H9 (cell line): ENCODE measurements around the gene CLECL1. TPM values are rescaled to one million over a fixed set of nuclear protein-coding genes. Genes with fewer than 3 reads are reported as not detected.

ENCODE experiments used
- DNase-seq: peaks from one replicate; pipeline ENCODE4 v3.0.0-alpha.2; 2017
- H2AFZ ChIP-seq: one replicate; pipeline ENCODE4 v1.6.1; 2013; ENCODE audit warnings: mild to moderate bottlenecking, low read length, control low read depth, moderate library complexity
- H2AK5ac ChIP-seq: 2 replicates; pipeline ENCODE4 v1.6.1; 2013; ENCODE audit warnings: low read length, control low read depth, mixed read lengths; ENCODE audit not compliant: insufficient read length
- H2BK120ac ChIP-seq: one replicate; pipeline ENCODE4 v1.6.1; 2013; ENCODE audit warnings: low read depth, mild to moderate bottlenecking, low read length, control low read depth, inconsistent platforms; ENCODE audit not compliant: poor library complexity, severe bottlenecking
- H2BK12ac ChIP-seq: 2 replicates; pipeline ENCODE4 v1.6.1; 2013; ENCODE audit warnings: low read length, control low read depth, mixed read lengths, low read depth; ENCODE audit not compliant: insufficient read length
- H2BK15ac ChIP-seq: 2 replicates; pipeline ENCODE4 v1.6.1; 2013; ENCODE audit warnings: low read depth, low read length, control low read depth
- H2BK20ac ChIP-seq: one replicate; pipeline ENCODE4 v1.6.1; 2013; ENCODE audit warnings: low read depth, mild to moderate bottlenecking, low read length, control low read depth, inconsistent platforms; ENCODE audit not compliant: poor library complexity, severe bottlenecking
- H2BK5ac ChIP-seq: 2 replicates; pipeline ENCODE4 v1.6.1; 2013; ENCODE audit warnings: low read length, control low read depth, mixed read lengths; ENCODE audit not compliant: insufficient read length
- H3K14ac ChIP-seq: 2 replicates; pipeline ENCODE4 v1.6.1; 2013; ENCODE audit warnings: low read length, control low read depth; ENCODE audit not compliant: insufficient read depth
- H3K18ac ChIP-seq: 2 replicates; pipeline ENCODE4 v1.6.1; 2013; ENCODE audit warnings: low read depth, mild to moderate bottlenecking, mixed read lengths, low read length, control low read depth; ENCODE audit not compliant: insufficient read length
- H3K23ac ChIP-seq: 2 replicates; pipeline ENCODE4 v1.6.1; 2013; ENCODE audit warnings: low read length, control low read depth, mixed read lengths, low read depth; ENCODE audit not compliant: insufficient read length
- H3K23me2 ChIP-seq: 2 replicates; pipeline ENCODE4 v1.6.1; 2013; ENCODE audit warnings: low read depth, mild to moderate bottlenecking, mixed read lengths, low read length, control low read depth; ENCODE audit not compliant: insufficient read length, poor library complexity, severe bottlenecking
- H3K27ac ChIP-seq: 2 replicates; pipeline ENCODE4 v1.5.1; 2013; ENCODE audit warnings: low read length, control low read depth, mixed read lengths, low read depth; ENCODE audit not compliant: insufficient read length
- H3K27me3 ChIP-seq: 2 replicates; pipeline ENCODE4 v1.6.1; 2013; ENCODE audit warnings: low read length, control low read depth, inconsistent platforms; ENCODE audit not compliant: insufficient read depth
- H3K4ac ChIP-seq: 2 replicates; pipeline ENCODE4 v1.6.1; 2013; ENCODE audit warnings: low read depth, mild to moderate bottlenecking, control low read depth, inconsistent platforms, low read length, moderate library complexity
- H3K4me1 ChIP-seq: 2 replicates; pipeline ENCODE4 v1.6.1; 2013; ENCODE audit warnings: low read length, control low read depth, inconsistent platforms; ENCODE audit not compliant: insufficient read depth
- H3K4me2 ChIP-seq: 2 replicates; pipeline ENCODE4 v1.6.1; 2013; ENCODE audit warnings: low read length, control low read depth, mixed read lengths; ENCODE audit not compliant: insufficient read length, insufficient read depth
- H3K56ac ChIP-seq: 2 replicates; pipeline ENCODE4 v1.6.1; 2013; ENCODE audit warnings: low read depth, mild to moderate bottlenecking, mixed read lengths, low read length, control low read depth; ENCODE audit not compliant: insufficient read length
- H3K79me1 ChIP-seq: 2 replicates; pipeline ENCODE4 v1.6.1; 2013; ENCODE audit warnings: low read depth, mild to moderate bottlenecking, moderate library complexity, low read length, control low read depth, inconsistent platforms; ENCODE audit not compliant: insufficient read depth, poor library complexity, severe bottlenecking
- H3K79me2 ChIP-seq: 2 replicates; pipeline ENCODE4 v1.6.1; 2013; ENCODE audit warnings: low read length, control low read depth, inconsistent platforms; ENCODE audit not compliant: insufficient read depth
- H3K9ac ChIP-seq: 2 replicates; pipeline ENCODE4 v1.6.1; 2013; ENCODE audit warnings: low read length, control low read depth, mixed read lengths; ENCODE audit not compliant: insufficient read length; ENCODE audit errors: extremely low read depth
- H3K9me3 ChIP-seq: one replicate; pipeline ENCODE4 v1.6.1; 2013; ENCODE audit warnings: low read depth, low read length, inconsistent platforms; ENCODE audit not compliant: control insufficient read depth
- H3T11ph ChIP-seq: one replicate; pipeline ENCODE4 v1.6.1; 2013; ENCODE audit warnings: mild to moderate bottlenecking, low read length, control low read depth, inconsistent platforms
- H4K20me1 ChIP-seq: one replicate; pipeline ENCODE4 v1.6.1; 2013; ENCODE audit not compliant: control insufficient read depth, insufficient read length, insufficient read depth
- H4K5ac ChIP-seq: 2 replicates; pipeline ENCODE4 v1.6.1; 2013; ENCODE audit warnings: low read depth, mild to moderate bottlenecking, mixed read lengths, low read length, control low read depth; ENCODE audit not compliant: insufficient read length
- H4K8ac ChIP-seq: replicated peaks from 2 replicates; pipeline ENCODE4 v1.6.1; 2013; ENCODE audit warnings: low read length, control low read depth, mixed read lengths, low read depth; ENCODE audit not compliant: insufficient read length
- H4K91ac ChIP-seq: 2 replicates; pipeline ENCODE4 v1.6.1; 2013; ENCODE audit warnings: low read depth, mild to moderate bottlenecking, moderate library complexity, mixed read lengths, low read length, control low read depth; ENCODE audit not compliant: insufficient read length
- H3K27ac Mint-ChIP-seq, 3 experiments: 2 replicates in 2 of 3; 3 replicates in 1 of 3; pipeline ENCODE4 v1.8.0; 2020 to 2021; ENCODE audit warnings: mixed read lengths in 3 of 3, mild to moderate bottlenecking in 1 of 3, moderate library complexity in 1 of 3
- H3K27me3 Mint-ChIP-seq: 2 replicates; pipeline ENCODE4 v1.8.0; 2021; ENCODE audit warnings: low read depth, mild to moderate bottlenecking, moderate library complexity, mixed read lengths
- H3K36me3 Mint-ChIP-seq, 3 experiments: 2 replicates in 2 of 3; 3 replicates in 1 of 3; pipeline ENCODE4 v1.8.0; 2020 to 2021; ENCODE audit warnings: low read depth in 3 of 3, mixed read lengths in 3 of 3; ENCODE audit not compliant: insufficient read depth in 1 of 3
- H3K4me1 Mint-ChIP-seq, 2 experiments: 2 replicates each; pipeline ENCODE4 v1.8.0; 2020; ENCODE audit warnings: mixed read lengths in 2 of 2
- H3K4me3 Mint-ChIP-seq, 2 experiments: 2 replicates in 1 of 2; 3 replicates in 1 of 2; pipeline ENCODE4 v1.8.0; 2020 to 2021; ENCODE audit warnings: mild to moderate bottlenecking in 2 of 2, mixed read lengths in 2 of 2, moderate library complexity in 1 of 2
- H3K9me3 Mint-ChIP-seq, 2 experiments: 2 replicates in 1 of 2; 3 replicates in 1 of 2; pipeline ENCODE4 v1.8.0; 2020; ENCODE audit warnings: mild to moderate bottlenecking in 2 of 2, mixed read lengths in 2 of 2, moderate library complexity in 1 of 2
- CTCF ChIP-seq: fragments of 200-600 bp; sonication (generic); conservative IDR thresholded peaks from 3 replicates; pipeline ENCODE4 v1.8.0; 2021; ENCODE audit warnings: antibody characterized with exemption, mild to moderate bottlenecking
- WGBS: extraction: QIAGEN DNeasy Blood & Tissue Kit; methylation state at CpG from one replicate; pipeline ENCODE4 v1.1.7; 2013; ENCODE audit warnings: missing lambda C conversion rate, low lambda C conversion rate, mixed read lengths; ENCODE audit not compliant: insufficient read length; ENCODE audit errors: extremely low coverage; 5-methylcytosine and 5-hydroxymethylcytosine counted together
- total RNA-seq: library from RNA; stranded (reverse); gene quantifications from 2 replicates; pipeline ENCODE4 v1.2.1, GENCODE V29; 2021

Gene CLECL1
- total RNA-seq, 1 experiment from 2014 or later, result not detected

DNA sequence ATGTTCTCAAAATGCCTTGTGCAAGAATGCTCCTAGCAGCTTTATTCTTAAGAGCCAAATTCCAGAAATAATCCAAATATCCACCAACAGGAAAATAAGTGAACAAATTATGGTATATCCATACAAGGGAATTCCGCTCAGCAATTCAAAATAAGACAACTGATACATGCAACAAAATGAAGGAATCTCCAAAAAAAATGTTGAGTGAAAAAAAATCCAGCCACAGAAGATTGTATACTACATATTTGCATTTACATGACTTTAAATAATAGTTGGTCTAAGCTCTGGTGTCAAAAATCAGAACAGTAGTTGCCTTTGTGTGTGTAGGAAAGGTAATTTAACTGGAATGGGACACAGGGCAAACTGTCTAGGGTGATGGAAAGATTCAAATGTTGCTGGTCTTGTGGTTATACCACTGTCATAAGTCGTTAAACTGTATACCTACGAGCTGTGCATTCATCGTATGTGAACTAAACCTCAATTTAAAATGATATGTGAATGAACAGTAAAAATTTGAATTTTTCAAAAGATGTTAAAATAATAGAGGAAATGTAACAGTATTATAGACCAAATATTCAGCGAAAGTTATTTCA lies 24.6 kb upstream of the CLECL1 start:
- H3K4me3 Mint-ChIP-seq, result no peak overlapping the region
- Histone ChIP-seq H4K20me1 (no peaks in the 10 kb centered on the region), H2AFZ (no peak overlapping the region), H3K4me1 (no peaks in the 10 kb centered on the region), H3K79me2 (no peaks in the 10 kb centered on the region), H3K18ac (no peak overlapping the region), H2BK15ac (no peak overlapping the region), H4K91ac (no peak overlapping the region), H3K23ac (no peak overlapping the region), H4K5ac (no peak overlapping the region), H2BK5ac (no peak overlapping the region), H2BK20ac (no peak overlapping the region), H3K4me2 (no peak overlapping the region), H3K4ac (no peak overlapping the region), H3K14ac (no peak overlapping the region), H3K27me3 (no peaks in the 10 kb centered on the region), H3K23me2 (no peaks in the 10 kb centered on the region), H4K8ac (no peak overlapping the region), H3K56ac (no peak overlapping the region), H2BK12ac (no peak overlapping the region), H3K9me3 (no peaks in the 10 kb centered on the region), H3T11ph (no peak overlapping the region), H3K79me1 (no peaks in the 10 kb centered on the region), H3K9ac (no peak overlapping the region), H3K27ac (no peak overlapping the region), H2AK5ac (no peak overlapping the region), H2BK120ac (no peak overlapping the region)
- DNase-seq, result no peak
- peak overlapping the region in 1 of 3 experiments; percentile 18; a peak in 1 of 7 replicates for H3K27ac Mint-ChIP-seq
- TF ChIP-seq CTCF, result no peak
- H3K27me3 Mint-ChIP-seq, result no peaks in the 10 kb centered on the region
- peaks cover 14 to 16% of the 10 kb centered on the region in 2 experiments; a peak in 3 of 4 replicates for H3K4me1 Mint-ChIP-seq
- no peaks in the 10 kb centered on the region for H3K36me3 Mint-ChIP-seq
- WGBS, result no CpG with 5 or more reads among the region's 5 CpGs
- H3K9me3 Mint-ChIP-seq, result no peaks in the 10 kb centered on the region
